ELF-1 (cell line): Measurements from ENCODE around the gene ARV1.
"Not testable (repeated sequence)": the region's sequence is repeated elsewhere in the genome, so short reads cannot be mapped to it uniquely, and the experiment has no call there.

ENCODE experiments used
- DNase-seq: peaks from one replicate; pipeline ENCODE4 v3.0.0-alpha.2; 2016; ENCODE audit warnings: low read depth, low spot score

ARV1 gene

DNA sequence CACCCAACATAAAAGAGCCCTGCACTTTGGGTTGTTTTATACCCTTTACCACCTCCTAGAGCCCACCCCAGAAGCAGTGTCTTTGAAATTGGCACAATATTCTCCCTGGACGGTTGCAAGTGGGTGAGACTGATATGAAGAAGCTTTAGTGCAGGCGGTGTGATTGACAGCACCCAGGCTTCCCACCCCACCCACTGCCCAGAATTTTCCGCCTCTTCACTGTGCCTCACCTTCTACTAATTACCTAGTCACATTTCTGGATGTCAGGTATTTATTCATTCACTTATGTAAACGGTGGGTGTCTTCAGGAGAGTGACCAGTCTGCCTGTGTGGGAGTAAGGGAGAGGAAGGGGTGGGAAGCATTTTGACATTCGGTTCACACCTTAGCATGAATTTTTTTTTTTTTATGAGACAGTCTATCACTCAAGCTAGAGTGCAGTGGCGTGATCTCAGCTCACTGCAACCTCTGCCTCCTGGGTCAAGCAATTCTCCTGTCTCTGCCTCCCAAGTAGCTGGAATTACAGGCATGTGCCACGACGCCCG is 62.9 kb downstream of the ARV1 start:
- no peak for DNase-seq

DNA sequence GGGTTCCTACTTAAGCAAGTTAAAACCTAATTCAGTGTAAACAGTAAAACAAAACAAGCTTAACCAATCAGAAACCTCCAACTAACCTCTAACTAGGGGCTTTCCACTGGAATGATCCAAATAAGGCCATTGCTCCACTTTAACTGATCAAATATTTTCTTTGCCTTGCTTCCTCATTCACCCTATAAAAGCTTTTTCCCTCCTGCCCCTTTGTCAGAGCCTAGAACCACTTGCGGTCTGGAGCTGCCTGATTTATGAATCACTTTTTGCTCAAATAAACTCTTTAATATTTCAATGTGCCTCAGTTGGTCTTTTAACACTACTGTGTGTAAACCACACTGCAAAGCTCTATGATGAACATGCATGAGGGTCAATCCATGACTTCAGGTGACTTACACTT is 65.7 kb downstream of the ARV1 start:
- no peak for DNase-seq

- no peak for DNase-seq
Observed at GRCh38 chr1:231045286-231045685, 66.4 kb downstream of the ARV1 start.

DNA sequence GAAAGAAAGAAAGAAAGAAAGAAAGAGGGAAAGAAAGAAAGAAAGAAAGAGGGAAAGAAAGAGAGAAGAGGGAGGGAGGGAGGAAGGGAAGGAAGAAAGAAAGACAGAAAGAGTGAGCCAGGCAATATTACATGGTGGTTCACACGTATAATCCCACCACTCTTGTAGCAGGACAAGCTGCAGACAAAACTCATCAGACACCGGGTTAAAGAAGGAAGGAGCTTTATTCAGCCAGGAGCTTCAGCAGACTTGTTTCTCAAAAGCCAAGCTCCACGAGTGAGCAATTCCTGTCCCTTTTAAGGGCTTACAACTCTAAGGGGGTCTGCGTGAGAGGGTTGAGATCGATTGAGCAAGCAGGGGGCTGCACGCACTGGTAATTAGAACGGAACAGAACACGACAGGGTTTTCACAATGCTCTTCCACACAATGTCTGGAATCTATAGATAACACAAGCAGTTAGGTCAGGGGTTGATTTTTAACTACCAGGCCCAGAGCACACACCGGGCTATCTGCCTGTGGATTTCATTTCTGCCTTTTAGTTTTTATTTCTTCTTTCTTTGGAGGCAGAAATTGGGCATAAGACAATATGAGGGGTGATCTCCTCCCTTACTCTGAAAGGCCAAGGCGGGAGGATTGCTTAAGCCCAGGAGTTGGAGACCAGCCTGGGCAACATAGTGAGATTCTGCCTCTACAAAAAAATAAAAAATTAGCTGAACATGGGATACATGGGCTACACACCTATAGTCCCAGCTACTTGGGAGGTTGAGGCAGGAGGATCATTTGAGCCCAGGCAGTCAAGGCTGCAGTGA is 67.2 kb downstream of the ARV1 start:
- DNase-seq: not testable (repeated sequence)

GRCh38 chr1:231046730-231047395 is 68.0 kb downstream of the ARV1 start:
- DNase-seq: no peak

DNA sequence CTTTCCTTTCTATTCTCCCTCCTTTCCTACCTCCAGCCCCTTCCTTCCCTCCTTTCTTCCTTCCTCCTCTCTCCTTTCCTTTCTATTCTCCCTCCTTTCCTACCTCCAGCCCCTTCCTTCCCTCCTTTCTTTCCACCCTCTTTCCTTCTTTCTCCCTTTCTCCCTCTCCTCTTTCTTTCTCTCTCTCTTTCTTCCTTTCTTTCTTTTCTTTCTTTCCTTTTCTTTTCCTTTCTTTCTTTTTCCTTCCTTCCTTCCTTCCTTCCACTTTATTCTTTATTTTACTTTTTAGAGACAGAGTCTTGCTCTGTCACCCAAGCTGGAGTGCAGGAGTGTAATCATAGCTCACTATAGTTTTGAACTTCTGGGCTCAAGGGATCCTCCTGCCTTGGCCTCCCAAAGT is 68.6 kb downstream of the ARV1 start:
- DNase-seq: not testable (repeated sequence)

- DNase-seq: not testable (repeated sequence)
Observed at GRCh38 chr1:231048419-231048818, 69.5 kb downstream of the ARV1 start.

DNA sequence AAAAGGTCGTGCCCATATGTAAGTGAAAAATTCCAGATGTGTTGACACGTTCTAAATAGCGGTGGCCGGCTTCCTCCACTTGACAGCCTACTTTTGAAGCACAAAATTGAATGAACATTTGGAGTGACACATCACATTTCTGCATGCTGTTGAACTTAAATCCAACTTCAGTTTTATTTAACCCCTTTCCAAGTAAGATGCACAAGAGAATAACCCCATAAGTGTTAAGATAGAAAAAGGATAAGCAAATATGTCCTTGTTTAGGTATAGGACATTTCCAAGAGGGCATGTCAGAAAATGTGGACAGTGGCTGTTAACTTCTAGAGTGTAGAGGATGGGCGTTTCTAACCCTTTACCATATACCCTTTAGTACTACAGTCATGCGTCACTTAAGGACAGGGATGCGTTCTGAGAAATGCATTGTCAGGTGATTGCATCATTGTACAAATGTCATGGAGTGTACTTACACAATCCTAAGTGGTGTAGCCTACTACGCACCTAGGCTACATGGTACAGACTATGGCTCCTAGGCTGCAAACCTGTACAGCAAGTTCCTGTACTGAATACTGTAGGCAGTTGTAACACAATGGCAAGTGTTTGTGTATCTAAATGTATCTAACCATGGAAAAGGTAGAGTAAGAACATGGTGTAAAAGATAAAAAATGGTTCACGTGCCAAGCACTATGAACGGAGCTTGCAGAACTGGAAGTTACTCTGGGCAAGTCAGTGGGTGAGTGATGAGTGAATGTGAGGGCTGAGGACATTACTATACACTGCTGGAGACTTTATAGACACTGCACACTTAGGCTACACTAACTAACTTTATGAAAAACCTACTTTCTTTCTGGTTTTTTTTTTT is 70.5 kb downstream of the ARV1 start:
- DNase-seq: no peak
